Naive thymus-derived CD4-positive, alpha-beta T cell (primary cell): ENCODE results near the gene KCNA2. TPM values are rescaled to one million over a fixed set of nuclear protein-coding genes. Genes with fewer than 3 reads are reported as not detected.

ENCODE experiments used
- ATAC-seq: fragments of 150-1000 bp; cut with Tn5 transposase; 2 replicates; pipeline ENCODE4 v1.10.0; 2021; ENCODE audit warnings: mild to moderate bottlenecking, moderate library complexity
- CTCF ChIA-PET: fragments of 350-600 bp; sonication (Branson Sonifier 250); formaldehyde crosslinking; loops from one replicate; lab custom pipeline; 2021; ENCODE audit warnings: antibody characterized with exemption; lab: Charles Lee
- POLR2A ChIA-PET: fragments of 350-600 bp; sonication (Branson Sonifier 250); formaldehyde crosslinking; loops from one replicate; lab custom pipeline; 2021; ENCODE audit warnings: antibody characterized with exemption, inconsistent platforms; lab: Charles Lee
- DNase-seq, 9 donors: peaks; one replicate each; pipeline versions ENCODE4 v3.0.0 to v3.0.0-alpha.2; 2020 to 2022; ENCODE audit warnings: mixed read lengths in 1 of 9
- H3K27ac ChIP-seq: one replicate; pipeline ENCODE4 v1.7.0; 2013; ENCODE audit warnings: mild to moderate bottlenecking, low read depth, low read length, moderate library complexity
- H3K27me3 ChIP-seq, 2 donors: one replicate each; pipeline ENCODE4 v1.7.0; 2013; ENCODE audit warnings: low read length in 2 of 2, mild to moderate bottlenecking in 2 of 2, moderate library complexity in 2 of 2; ENCODE audit not compliant: control insufficient read depth in 2 of 2, insufficient read depth in 2 of 2
- H3K36me3 ChIP-seq, 3 experiments: 1 replicate in 2 of 3; 2 replicates in 1 of 3; pipeline ENCODE4 v1.7.0; 2013; ENCODE audit warnings: low read length in 3 of 3, mild to moderate bottlenecking in 3 of 3, moderate library complexity in 1 of 3; ENCODE audit not compliant: insufficient read depth in 3 of 3, control insufficient read depth in 2 of 3
- H3K4me1 ChIP-seq, 2 donors: one replicate each; pipeline ENCODE4 v1.7.0; 2013; ENCODE audit warnings: low read length in 2 of 2, mild to moderate bottlenecking in 2 of 2, moderate library complexity in 1 of 2; ENCODE audit not compliant: control insufficient read depth in 2 of 2, insufficient read depth in 2 of 2
- H3K4me3 ChIP-seq: 2 replicates; pipeline ENCODE4 v1.7.0; 2013; ENCODE audit warnings: mild to moderate bottlenecking, low read length
- H3K9me3 ChIP-seq, 3 experiments: 1 replicate in 2 of 3; 2 replicates in 1 of 3; pipeline ENCODE4 v1.7.0; 2013; ENCODE audit warnings: low read length in 3 of 3; ENCODE audit not compliant: control insufficient read depth in 2 of 3
- H3K27ac Mint-ChIP-seq, 9 donors: one replicate each; pipeline ENCODE4 v1.8.0; 2020 to 2022; ENCODE audit warnings: mixed read lengths in 9 of 9, mild to moderate bottlenecking in 8 of 9, moderate library complexity in 5 of 9, inconsistent platforms in 2 of 9
- H3K27me3 Mint-ChIP-seq, 5 donors: one replicate each; pipeline ENCODE4 v1.8.0; 2021 to 2022; ENCODE audit warnings: mixed read lengths in 5 of 5, mild to moderate bottlenecking in 1 of 5
- H3K36me3 Mint-ChIP-seq, 5 donors: one replicate each; pipeline ENCODE4 v1.8.0; 2020 to 2022; ENCODE audit warnings: mixed read lengths in 5 of 5, mild to moderate bottlenecking in 3 of 5, inconsistent platforms in 1 of 5
- H3K4me1 Mint-ChIP-seq, 7 donors: one replicate each; pipeline ENCODE4 v1.8.0; 2020 to 2022; ENCODE audit warnings: mixed read lengths in 7 of 7, mild to moderate bottlenecking in 3 of 7, inconsistent platforms in 1 of 7
- H3K4me3 Mint-ChIP-seq, 10 donors: one replicate each; pipeline ENCODE4 v1.8.0; 2020 to 2022; ENCODE audit warnings: mild to moderate bottlenecking in 10 of 10, mixed read lengths in 10 of 10, moderate library complexity in 6 of 10, inconsistent platforms in 2 of 10
- H3K9me3 Mint-ChIP-seq, 11 donors: one replicate each; pipeline ENCODE4 v1.8.0; 2020 to 2022; ENCODE audit warnings: mixed read lengths in 11 of 11, mild to moderate bottlenecking in 4 of 11, inconsistent platforms in 1 of 11, moderate library complexity in 1 of 11
- intact Hi-C, 2 donors: fragments of 100-400 bp; cut with micrococcal nuclease; formaldehyde crosslinking; loops; one replicate each; pipeline ENCODE4 v1.15.1; 2023
- polyA plus RNA-seq, 2 donors: library from polyadenylated mRNA; unstranded; fragments of 300-500 nt; fragmentation: Illumina TruSeq; gene quantifications; one replicate each; pipeline ENCODE4 v1.2.3, GENCODE V29; 2021
- total RNA-seq, 6 experiments: library from RNA in 5 of 6; stranded (reverse) in 5 of 6; gene quantifications; 1 replicate in 5 of 6; 2 replicates in 1 of 6; pipeline ENCODE4 v1.2.3 and lab custom pipeline; 2021 to 2026

KCNA2 gene
- total RNA-seq (1 to 10 TPM in 3 of 5 experiments, under 1 TPM in 2; 0.62 to 4.6 (median 1.2) TPM), polyA plus RNA-seq (not detected), total RNA-seq (lab: John Stamatoyannopoulos, UW) (2.6 reads per million, percentile 13 among the genes with 10 or more reads in this experiment)

DNA sequence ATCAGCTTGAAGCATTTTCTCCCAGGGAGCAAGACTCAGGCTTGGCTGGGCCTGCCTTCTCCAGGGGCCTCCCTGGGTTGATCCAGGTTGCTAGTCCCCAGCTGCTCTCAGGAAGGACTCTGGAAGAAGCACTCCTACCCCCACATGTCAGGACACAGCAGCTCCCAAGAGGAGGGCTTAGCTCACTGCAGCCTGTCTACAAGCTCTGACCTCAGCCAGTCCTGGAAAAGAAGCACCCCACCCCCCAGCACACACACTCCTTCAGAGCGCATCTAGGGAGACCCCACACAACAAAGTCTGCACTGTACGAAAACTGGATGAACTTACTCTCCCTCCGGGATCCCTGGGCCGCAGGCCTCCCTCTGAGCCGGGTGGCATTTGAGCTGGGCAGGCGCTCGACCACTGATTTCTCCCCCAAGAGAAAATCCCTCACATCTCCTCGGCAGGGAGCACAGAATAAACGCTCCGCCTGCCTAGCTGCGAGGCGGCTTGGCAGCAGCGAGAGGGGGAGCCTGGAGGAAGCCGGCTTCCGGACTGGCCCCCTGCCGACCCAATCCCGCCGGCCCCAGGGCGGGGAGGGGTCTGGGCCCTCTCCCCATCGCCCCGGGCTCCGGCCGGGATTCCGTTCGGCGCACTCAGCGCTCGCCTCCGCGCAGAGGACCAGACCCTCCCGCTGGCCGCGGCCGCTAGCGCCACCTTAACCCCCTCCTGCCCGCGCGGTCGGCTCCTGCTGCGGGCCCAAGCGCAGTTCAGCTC, at the start of gene KCNA2:
TSS of gene KCNA2 (minus strand) at position 458 of the 756 bp plus-strand sequence. CDS start 1,576 bp downstream, outside the sequence.
- Histone ChIP-seq H3K9me3 (no peaks in the 10 kb centered on the region), H3K27ac (no peak within 1 kb of the TSS), H3K4me1 (peaks cover 0 to 5% of the 10 kb centered on the region in 2 donors), H3K4me3 (peak within 1 kb of the TSS; percentile 68), H3K36me3 (no peaks in the 10 kb centered on the region), H3K27me3 (peaks cover 8 to 10% of the 10 kb centered on the region in 2 donors)
- ChIA-PET CTCF (interaction anchor here (0.9 to 1.9 kb wide), 4 partner anchors 13 to 176 kb away, joined by 3 to 10 read pairs (median 4); no protein-coding TSS in a partner anchor), POLR2A (interaction anchor here (1.0 to 2.3 kb wide), 2 partner anchors 14 to 44 kb away, joined by 3 to 13 read pairs; no protein-coding TSS in a partner anchor)
- H3K36me3 Mint-ChIP-seq, result peaks cover 0 to 6% (median 0%) of the 10 kb centered on the region in 5 donors
- intact Hi-C loops, result no loop called here
- ATAC-seq (peak; percentile 23), DNase-seq (peak in 4 of 9 donors; percentile 7 to 28 (median 14))
- peaks cover 46 to 61% (median 57%) of the 10 kb centered on the region in 5 donors for H3K27me3 Mint-ChIP-seq
- H3K9me3 Mint-ChIP-seq, result no peaks in the 10 kb centered on the region
- no peak within 1 kb of the TSS for H3K27ac Mint-ChIP-seq
- H3K4me3 Mint-ChIP-seq, result peak within 1 kb of the TSS; percentile 80 to 91 (median 87)
- peaks cover 0 to 39% (median 15%) of the 10 kb centered on the region in 7 donors for H3K4me1 Mint-ChIP-seq

DNA sequence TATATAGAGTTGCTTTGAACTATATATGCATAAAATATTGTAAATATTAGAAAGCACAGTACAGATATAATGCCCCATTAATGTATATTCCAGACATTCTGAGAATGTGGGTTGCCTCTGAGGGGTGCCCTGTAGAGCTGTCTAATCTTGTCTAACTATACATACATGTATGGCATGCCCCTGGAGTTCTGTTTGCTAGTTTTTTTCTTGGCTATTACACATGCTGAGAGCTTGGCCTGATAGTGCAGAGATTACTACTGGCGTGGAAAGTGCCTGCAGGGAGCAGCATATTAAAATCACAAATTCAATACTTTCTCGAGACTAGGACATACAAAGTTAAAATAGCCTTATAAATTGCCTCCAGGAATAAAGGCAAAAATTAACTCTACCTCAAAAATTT, 44.5 kb upstream of the KCNA2 start:
- ChIA-PET CTCF (interaction anchor here (0.9 to 6.5 kb wide), 3 partner anchors 14 to 31 kb away, joined by 5 to 43 read pairs (median 5); no protein-coding TSS in a partner anchor), POLR2A (interaction anchor here (1.0 to 9.6 kb wide), 5 partner anchors 11 to 31 kb away, joined by 3 to 140 read pairs (median 5); partner anchors contain the start of gene KCNA3)
- Mint-ChIP-seq H3K9me3 (no peaks in the 10 kb centered on the region), H3K4me1 (peaks cover 15 to 36% (median 32%) of the 10 kb centered on the region in 7 donors), H3K4me3 (peak overlapping the region in 1 of 10 donors; percentile 14), H3K36me3 (peaks cover 0 to 10% (median 0%) of the 10 kb centered on the region in 5 donors), H3K27me3 (no peaks in the 10 kb centered on the region), H3K27ac (peak overlapping the region in 4 of 9 donors; percentile 1 to 69 (median 35))
- Histone ChIP-seq H3K4me3 (no peak overlapping the region), H3K4me1 (peaks cover 44 to 47% of the 10 kb centered on the region in 2 donors), H3K27ac (no peak overlapping the region), H3K36me3 (no peaks in the 10 kb centered on the region), H3K27me3 (no peaks in the 10 kb centered on the region), H3K9me3 (no peaks in the 10 kb centered on the region)
- intact Hi-C loops, result no loop called here
- no peak for ATAC-seq
- DNase-seq, result no peak

DNA sequence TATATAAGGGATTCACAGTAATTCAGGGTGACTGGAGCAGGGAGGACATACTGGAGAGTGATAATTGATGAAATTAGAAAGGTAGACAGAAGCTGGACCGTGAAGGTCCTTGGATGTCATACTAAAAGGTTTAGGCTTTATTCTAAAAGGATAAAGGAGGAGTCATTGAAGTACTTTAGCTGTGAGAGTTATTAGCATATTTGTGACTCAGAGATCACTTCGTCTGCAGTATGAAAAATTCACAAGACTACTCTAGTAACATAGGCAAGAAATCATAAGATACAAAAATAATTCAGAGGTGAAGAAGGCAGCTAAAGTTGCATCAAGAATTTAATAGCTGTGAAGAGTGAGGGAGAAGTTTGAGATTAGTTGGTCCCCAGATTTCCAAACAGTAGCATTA, 42.3 kb upstream of the KCNA2 start:
- intact Hi-C loops, result loop anchor here (1.0 to 10.0 kb wide), 2 partner anchors 10 to 956 kb away; no protein-coding TSS in a partner anchor
- H3K9me3 Mint-ChIP-seq, result no peaks in the 10 kb centered on the region
- H3K4me3 Mint-ChIP-seq, result no peak overlapping the region
- no peak for ATAC-seq
- ChIA-PET POLR2A (interaction anchor here (1.4 to 9.6 kb wide), 9 partner anchors 9 to 29 kb away, joined by 5 to 140 read pairs (median 15); partner anchors contain the start of gene KCNA3), CTCF (interaction anchor here (1.3 to 6.5 kb wide), 8 partner anchors 12 to 138 kb away, joined by 3 to 43 read pairs (median 5); no protein-coding TSS in a partner anchor)
- H3K4me1 Mint-ChIP-seq, result peaks cover 15 to 37% (median 32%) of the 10 kb centered on the region in 7 donors
- H3K36me3 Mint-ChIP-seq, result peaks cover 0 to 9% (median 0%) of the 10 kb centered on the region in 5 donors
- no peak overlapping the region for H3K27ac Mint-ChIP-seq
- H3K27me3 Mint-ChIP-seq, result no peaks in the 10 kb centered on the region
- peaks cover 64 to 69% of the 10 kb centered on the region in 2 donors for H3K4me1 ChIP-seq
- H3K36me3 ChIP-seq, result no peaks in the 10 kb centered on the region
- no peak overlapping the region for H3K4me3 ChIP-seq
- H3K9me3 ChIP-seq, result no peaks in the 10 kb centered on the region
- H3K27ac ChIP-seq, result peak overlapping the region; percentile 48
- DNase-seq, result no peak
- H3K27me3 ChIP-seq, result no peaks in the 10 kb centered on the region

DNA sequence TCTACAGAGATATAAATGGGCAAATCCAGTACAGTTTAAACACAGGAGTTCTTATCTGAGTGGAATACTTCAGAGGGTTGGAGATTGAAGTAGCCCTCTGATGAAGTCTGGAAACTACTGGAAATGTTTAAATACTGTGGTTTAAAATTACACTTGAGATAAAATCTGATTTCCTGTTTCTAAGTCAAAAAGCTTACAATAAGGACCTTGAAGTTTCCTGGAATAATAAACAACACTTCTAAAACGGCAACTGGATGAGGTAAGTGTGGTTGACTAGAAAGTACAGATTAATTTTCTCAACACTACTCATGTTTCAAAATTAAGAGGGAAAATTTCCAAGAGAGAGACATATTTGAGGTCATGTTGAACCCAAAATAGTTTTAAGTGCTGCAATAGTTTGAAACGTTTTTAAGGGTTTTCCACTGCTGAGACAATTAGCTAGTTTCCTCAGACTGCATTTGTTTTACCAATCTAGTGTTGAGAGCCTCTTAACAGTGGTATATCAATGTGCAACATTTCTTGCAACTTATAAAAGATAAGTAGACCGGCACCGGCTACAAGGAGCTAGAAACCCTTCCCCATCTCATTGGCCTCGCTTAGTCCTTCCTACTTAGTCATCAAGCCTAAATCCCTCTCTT, 41.2 kb upstream of the KCNA2 start:
- Mint-ChIP-seq H3K27me3 (no peaks in the 10 kb centered on the region), H3K4me1 (peaks cover 10 to 42% (median 36%) of the 10 kb centered on the region in 7 donors), H3K36me3 (peaks cover 0 to 6% (median 0%) of the 10 kb centered on the region in 5 donors), H3K4me3 (no peak overlapping the region), H3K9me3 (peaks cover 0 to 3% (median 0%) of the 10 kb centered on the region in 11 donors), H3K27ac (no peak overlapping the region)
- CTCF ChIA-PET, result interaction anchor here (0.6 to 6.5 kb wide), 10 partner anchors 11 to 118 kb away, joined by 3 to 43 read pairs (median 5); no protein-coding TSS in a partner anchor
- Histone ChIP-seq H3K9me3 (no peaks in the 10 kb centered on the region), H3K27me3 (no peaks in the 10 kb centered on the region), H3K27ac (peak overlapping the region; percentile 48), H3K36me3 (no peaks in the 10 kb centered on the region), H3K4me1 (peaks cover 72 to 79% of the 10 kb centered on the region in 2 donors), H3K4me3 (peak overlapping the region; percentile 15)
- intact Hi-C loops, result loop anchor here (1.0 to 10.0 kb wide), 7 partner anchors 11 to 957 kb away; no protein-coding TSS in a partner anchor
- ATAC-seq, result peak; percentile 73
- POLR2A ChIA-PET, result interaction anchor here (1.0 to 9.6 kb wide), 8 partner anchors 10 to 225 kb away, joined by 4 to 140 read pairs (median 16); partner anchors contain the start of gene KCNA3
- peak in 6 of 9 donors; percentile 35 to 77 (median 58) for DNase-seq

DNA sequence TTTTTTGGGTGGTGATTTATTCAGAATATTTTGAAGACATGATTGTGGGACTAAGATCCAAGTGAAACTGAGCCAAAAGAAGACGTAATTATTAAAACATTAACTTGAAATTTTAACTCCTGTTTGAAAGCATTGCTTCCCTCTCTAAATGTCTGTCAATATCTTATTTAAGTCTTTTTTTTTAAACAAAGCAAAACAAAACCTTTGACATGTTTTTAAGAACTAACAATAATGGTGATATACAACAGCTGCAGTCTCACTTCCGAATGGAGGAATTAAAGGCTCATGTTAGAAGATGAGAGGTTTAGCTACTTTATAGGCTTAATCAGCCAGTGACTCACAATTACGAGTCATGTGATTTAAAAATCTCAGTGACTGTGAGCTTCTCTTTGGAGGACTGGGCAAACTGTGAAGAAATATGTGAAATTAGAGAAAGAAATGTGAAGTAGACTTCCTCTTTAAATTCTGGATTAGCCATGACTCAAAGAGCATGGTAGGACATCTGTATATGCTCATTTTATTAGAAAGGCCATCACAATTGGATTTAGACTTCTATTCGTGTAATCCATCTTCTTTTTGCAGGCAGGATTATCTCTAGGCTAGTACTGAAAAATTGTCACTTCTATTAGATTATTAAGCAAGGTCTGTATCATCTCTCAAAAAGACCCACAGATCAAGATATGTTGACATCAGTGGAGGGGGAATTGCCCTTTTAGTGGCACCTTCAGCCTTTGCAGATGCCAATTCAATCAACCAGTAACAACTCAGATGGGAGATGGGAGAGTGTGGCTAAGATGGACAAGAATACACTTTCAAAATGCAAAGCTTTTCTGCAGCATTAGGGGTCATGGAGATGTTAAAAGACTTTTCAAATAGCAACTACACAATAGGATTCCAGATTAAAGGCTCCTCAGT, 39.9 kb upstream of the KCNA2 start:
- H3K4me3 ChIP-seq, result peak overlapping the region; percentile 5
- no peaks in the 10 kb centered on the region for H3K27me3 ChIP-seq
- H3K4me1 Mint-ChIP-seq, result peaks cover 14 to 48% (median 42%) of the 10 kb centered on the region in 7 donors

More for the DNA sequence above, 39.9 kb upstream of the KCNA2 start:
- intact Hi-C loops, result loop anchor here in 1 of 2 donors (10.0 kb wide), 1 partner anchor 959 kb away; no protein-coding TSS in a partner anchor
- Histone ChIP-seq H3K36me3 (no peaks in the 10 kb centered on the region), H3K4me1 (peaks cover 83 to 92% of the 10 kb centered on the region in 2 donors), H3K9me3 (no peaks in the 10 kb centered on the region), H3K27ac (peak overlapping the region; percentile 48)
- Mint-ChIP-seq H3K36me3 (peaks cover 0 to 11% (median 7%) of the 10 kb centered on the region in 5 donors), H3K4me3 (peak overlapping the region in 6 of 10 donors; percentile 22 to 55 (median 37)), H3K9me3 (peaks cover 0 to 10% (median 4%) of the 10 kb centered on the region in 11 donors), H3K27ac (peak overlapping the region in 2 of 9 donors; percentile 75 to 87), H3K27me3 (no peaks in the 10 kb centered on the region)
- DNase-seq (no peak), ATAC-seq (peak; percentile 60)
- ChIA-PET POLR2A (interaction anchor here (0.7 to 9.6 kb wide), 8 partner anchors 9 to 1804 kb away, joined by 3 to 140 read pairs (median 8); partner anchors contain the start of gene KCNA3), CTCF (interaction anchor here (0.6 to 6.5 kb wide), 5 partner anchors 9 to 137 kb away, joined by 3 to 43 read pairs (median 3); no protein-coding TSS in a partner anchor)
